Mononuclear cell (primary cell): ENCODE data around the gene GPR146. TPM values are rescaled to one million over a fixed set of nuclear protein-coding genes. Genes with fewer than 3 reads are reported as not detected.

Experiments
- H3K27me3 ChIP-seq: 2 replicates; pipeline ENCODE4 v1.6.0; 2011; ENCODE audit warnings: low read length, control low read depth; ENCODE audit not compliant: insufficient read depth
- H3K4me1 ChIP-seq: 2 replicates; pipeline ENCODE4 v1.5.1; 2011; ENCODE audit warnings: mild to moderate bottlenecking, low read length, control low read depth; ENCODE audit not compliant: insufficient read depth
- H3K4me3 ChIP-seq: 2 replicates; pipeline ENCODE4 v1.5.1; 2011; ENCODE audit warnings: mild to moderate bottlenecking, low read length, moderate library complexity
- H3K9me3 ChIP-seq: 2 replicates; pipeline ENCODE4 v1.5.1; 2011; ENCODE audit warnings: low read depth, mild to moderate bottlenecking, control low read depth, low read length
- total RNA-seq: library from RNA; depleted of rRNA; stranded (reverse); fragments of >200 nt; gene quantifications from one replicate; pipeline ENCODE4 v1.2.3, GENCODE V29; 2012

The GPR146 gene
- total RNA-seq, 1 donor: 4.3 TPM

GRCh38 chr7:1018334-1018695 is 26.0 kb upstream of the GPR146 start:
- Histone ChIP-seq H3K4me3 (no peak overlapping the region), H3K27me3 (no peaks in the 10 kb centered on the region), H3K9me3 (no peaks in the 10 kb centered on the region), H3K4me1 (peaks cover under 1% of the 10 kb centered on the region)

- no peak overlapping the region for H3K4me3 ChIP-seq
- H3K27me3 ChIP-seq: no peaks in the 10 kb centered on the region
- peaks cover 10% of the 10 kb centered on the region for H3K4me1 ChIP-seq
- H3K9me3 ChIP-seq: no peaks in the 10 kb centered on the region
These were observed 25.0 kb upstream of the GPR146 start for GRCh38 chr7:1019255-1019785.

GRCh38 chr7:1019789-1020610 is 24.3 kb upstream of the GPR146 start:
- peaks cover 17% of the 10 kb centered on the region for H3K4me1 ChIP-seq
- H3K9me3 ChIP-seq: no peaks in the 10 kb centered on the region
- H3K4me3 ChIP-seq: no peak overlapping the region
- H3K27me3 ChIP-seq: no peaks in the 10 kb centered on the region

DNA sequence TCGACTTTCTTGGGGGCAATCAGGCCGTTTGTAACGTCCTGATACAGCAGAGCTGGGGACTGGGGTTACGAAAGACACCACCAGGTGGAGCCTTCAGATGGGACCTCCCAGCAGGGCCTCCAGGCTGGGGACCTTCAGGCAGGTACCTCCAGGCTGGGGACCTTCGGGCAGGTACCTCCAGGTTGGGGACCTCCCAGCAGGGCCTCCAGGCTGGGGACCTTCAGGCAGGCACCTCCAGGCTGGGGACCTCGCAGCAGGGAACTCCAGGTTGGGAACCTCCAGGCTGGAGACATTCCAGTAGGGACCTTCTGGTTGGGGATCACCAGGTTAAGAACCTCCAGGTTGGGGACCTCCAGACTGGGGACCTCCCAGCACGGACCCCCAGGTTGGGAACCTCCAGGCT is 23.5 kb upstream of the GPR146 start:
- Histone ChIP-seq H3K4me1 (peaks cover 26% of the 10 kb centered on the region), H3K27me3 (no peaks in the 10 kb centered on the region), H3K4me3 (no peak overlapping the region), H3K9me3 (no peaks in the 10 kb centered on the region)

DNA sequence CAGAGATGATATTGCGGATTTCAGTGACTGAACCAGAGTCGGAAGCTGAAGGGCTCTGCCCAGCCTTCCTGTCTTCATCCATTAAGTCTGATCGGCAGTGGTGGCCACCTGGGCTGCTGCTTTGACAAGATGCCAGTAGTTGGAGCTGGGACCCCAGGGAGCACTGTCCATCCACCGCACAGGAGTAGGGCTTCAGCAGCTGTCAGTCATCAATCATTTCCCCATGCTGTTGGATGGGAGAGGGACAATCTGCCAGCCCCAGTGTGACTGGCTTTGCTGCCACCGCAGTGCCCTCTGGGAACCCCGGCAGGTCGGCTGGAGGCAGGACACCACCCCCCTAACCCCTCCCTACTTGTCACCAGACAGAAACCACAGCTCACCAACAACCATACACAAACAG is 23.0 kb upstream of the GPR146 start:
- no peak overlapping the region for H3K4me3 ChIP-seq
- H3K9me3 ChIP-seq: no peaks in the 10 kb centered on the region
- H3K27me3 ChIP-seq: no peaks in the 10 kb centered on the region
- peaks cover 30% of the 10 kb centered on the region for H3K4me1 ChIP-seq

- H3K27me3 ChIP-seq: no peaks in the 10 kb centered on the region
- H3K4me1 ChIP-seq: peaks cover 36% of the 10 kb centered on the region
- H3K9me3 ChIP-seq: no peaks in the 10 kb centered on the region
- H3K4me3 ChIP-seq: no peak overlapping the region
These were observed 22.4 kb upstream of the GPR146 start for GRCh38 chr7:1021931-1022330.

DNA sequence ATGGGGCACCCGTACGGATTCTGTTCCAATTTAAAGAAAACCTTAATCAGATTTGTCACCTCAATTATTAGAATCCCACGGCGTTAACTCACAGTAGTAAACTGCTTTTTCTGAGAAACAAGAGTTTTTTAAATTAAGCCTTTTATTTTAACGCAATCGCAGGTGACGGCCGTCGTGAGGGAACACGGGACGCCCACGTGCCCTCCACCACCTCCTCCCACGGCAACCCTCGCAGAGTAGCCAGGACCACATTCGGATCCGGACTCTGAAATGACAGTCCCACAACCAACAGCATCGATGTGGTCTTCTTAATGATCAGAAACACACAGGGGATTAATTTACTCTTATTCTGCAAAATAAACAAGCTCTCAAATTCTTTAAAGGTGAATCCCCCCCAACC is 22.0 kb upstream of the GPR146 start:
- H3K27me3 ChIP-seq: no peaks in the 10 kb centered on the region
- peaks cover 40% of the 10 kb centered on the region for H3K4me1 ChIP-seq
- no peak overlapping the region for H3K4me3 ChIP-seq
- no peaks in the 10 kb centered on the region for H3K9me3 ChIP-seq

GRCh38 chr7:1022801-1023465 is 21.4 kb upstream of the GPR146 start:
- Histone ChIP-seq H3K4me3 (no peak overlapping the region), H3K4me1 (peaks cover 44% of the 10 kb centered on the region), H3K27me3 (no peaks in the 10 kb centered on the region), H3K9me3 (no peaks in the 10 kb centered on the region)

- H3K27me3 ChIP-seq: no peaks in the 10 kb centered on the region
- H3K9me3 ChIP-seq: no peaks in the 10 kb centered on the region
- peaks cover 51% of the 10 kb centered on the region for H3K4me1 ChIP-seq
- H3K4me3 ChIP-seq: no peak overlapping the region
These were observed 20.0 kb upstream of the GPR146 start for GRCh38 chr7:1024331-1024841.

- no peak overlapping the region for H3K4me3 ChIP-seq
- H3K27me3 ChIP-seq: no peaks in the 10 kb centered on the region
- peaks cover 58% of the 10 kb centered on the region for H3K4me1 ChIP-seq
- no peaks in the 10 kb centered on the region for H3K9me3 ChIP-seq
These were observed 19.2 kb upstream of the GPR146 start for GRCh38 chr7:1024876-1025742.

DNA sequence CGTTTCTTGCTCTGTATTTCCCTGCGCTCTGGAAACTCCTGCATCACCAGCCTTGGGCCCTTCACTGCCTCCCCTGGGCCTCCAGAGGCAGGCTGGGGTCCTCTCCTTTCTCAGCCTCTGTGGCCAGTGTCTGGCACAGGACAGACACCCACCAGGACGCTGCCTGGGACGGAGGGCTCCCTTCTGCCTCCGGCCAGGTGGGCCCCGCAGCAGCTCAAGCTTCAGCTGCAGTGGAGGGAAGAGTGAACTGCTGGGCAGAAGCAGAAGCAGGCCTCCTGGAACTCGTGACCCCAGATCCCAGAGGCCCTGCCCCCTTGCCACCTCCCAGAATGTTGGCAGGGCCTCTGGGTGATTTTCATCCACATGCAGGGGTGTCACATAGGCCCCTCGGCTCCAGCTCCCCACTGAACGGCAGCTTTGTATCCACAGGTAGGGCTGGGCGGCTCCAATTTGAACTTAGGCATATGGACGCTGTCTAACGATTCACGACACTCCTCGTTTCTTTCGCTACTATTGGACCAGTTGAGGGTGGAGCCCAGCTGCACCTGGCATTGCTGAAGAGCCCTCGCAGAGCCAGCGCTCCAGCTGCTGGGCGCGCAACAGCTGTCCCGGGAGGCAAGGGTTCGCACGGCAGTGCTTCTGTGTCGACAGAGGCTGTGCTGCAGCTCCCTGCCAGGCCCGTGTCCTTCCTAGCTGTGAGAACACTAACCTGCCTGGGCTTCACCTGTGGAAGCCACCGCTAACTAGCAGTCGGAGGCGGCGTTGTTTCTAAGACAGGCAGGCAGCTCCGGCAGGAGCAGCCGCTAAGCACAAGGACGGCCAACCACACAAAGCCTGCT is 18.4 kb upstream of the GPR146 start:
- Histone ChIP-seq H3K9me3 (no peaks in the 10 kb centered on the region), H3K4me3 (no peak overlapping the region), H3K27me3 (no peaks in the 10 kb centered on the region), H3K4me1 (peaks cover 62% of the 10 kb centered on the region)

DNA sequence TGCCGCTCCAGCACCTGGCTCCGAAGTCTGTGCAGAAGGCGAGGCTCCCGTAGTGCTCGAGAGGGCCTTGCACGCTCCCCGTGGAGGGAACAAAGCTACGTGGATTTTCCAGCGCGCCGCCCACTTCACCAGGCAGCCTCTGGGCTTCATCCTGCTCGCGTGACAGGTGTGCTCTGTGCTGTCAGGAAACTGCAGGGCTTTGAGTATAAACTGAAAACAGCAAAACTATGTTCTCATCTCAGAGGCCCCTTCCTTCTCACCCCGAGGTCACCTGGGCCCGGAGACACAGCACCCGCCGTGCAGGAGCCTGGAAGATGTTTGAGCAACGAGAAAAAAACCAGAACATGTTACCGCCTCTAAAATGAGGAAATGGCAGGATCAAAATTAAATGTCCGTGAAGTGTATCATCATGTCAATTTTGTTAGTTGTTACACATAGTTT is 17.6 kb upstream of the GPR146 start:
- peaks cover 62% of the 10 kb centered on the region for H3K4me1 ChIP-seq

DNA sequence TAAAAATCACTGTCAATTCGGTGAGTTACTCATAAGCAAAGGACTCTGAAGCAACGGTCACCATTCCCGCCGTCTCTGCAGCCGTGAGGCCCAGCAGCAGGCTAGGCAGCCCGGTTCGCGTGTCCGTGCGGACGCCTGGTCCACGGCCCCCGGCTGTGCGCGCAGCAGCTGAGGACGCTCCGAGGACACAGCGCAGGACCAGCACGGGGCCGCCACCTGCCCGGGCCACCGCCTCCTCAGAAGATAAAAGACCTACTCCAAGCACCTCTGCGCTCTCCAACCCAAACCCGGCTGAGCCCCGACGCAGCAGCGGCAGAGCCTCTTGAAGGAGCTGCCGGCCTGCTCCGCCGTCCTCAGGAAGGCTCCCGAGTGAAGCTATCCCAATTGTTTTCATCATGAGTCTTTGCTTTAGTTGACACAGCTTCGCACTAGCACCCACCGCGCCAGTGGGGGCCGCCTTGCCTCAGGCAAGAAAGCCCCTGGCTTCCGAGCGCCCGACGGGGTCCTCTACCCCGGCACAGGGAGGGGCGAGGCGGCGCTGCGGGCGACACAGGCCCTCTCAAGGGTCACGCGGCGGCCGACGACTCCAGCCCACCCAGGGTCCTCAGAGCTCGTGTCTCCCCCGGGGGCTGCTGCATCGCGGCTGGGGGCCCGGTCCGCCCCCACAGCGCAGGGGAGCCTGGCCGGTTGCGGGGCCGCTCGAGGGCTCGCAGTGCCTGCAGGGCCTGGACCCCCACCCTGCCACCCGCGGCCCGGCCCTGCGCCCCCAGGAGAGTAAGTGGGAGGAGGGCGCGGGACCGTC is 16.9 kb upstream of the GPR146 start:
- H3K27me3 ChIP-seq: no peaks in the 10 kb centered on the region
- peak overlapping the region; percentile 57 for H3K4me3 ChIP-seq
- H3K4me1 ChIP-seq: peaks cover 62% of the 10 kb centered on the region
- no peaks in the 10 kb centered on the region for H3K9me3 ChIP-seq

More for the DNA sequence above, 17.6 kb upstream of the GPR146 start:
- Histone ChIP-seq H3K27me3 (no peaks in the 10 kb centered on the region), H3K4me3 (no peak overlapping the region), H3K9me3 (no peaks in the 10 kb centered on the region)
